HepG2 (cell line): ENCODE results near the gene CDH13.

ENCODE experiments used
- BCL3 ChIP-seq: sonication (generic); formaldehyde crosslinking; IDR thresholded peaks from 2 replicates; pipeline ENCODE4 v1.5.1; 2020; ENCODE audit warnings: mild to moderate bottlenecking, missing genetic modification reagents, moderate library complexity
- CTCF ChIP-seq: sonication (generic); formaldehyde crosslinking; IDR thresholded peaks from 2 replicates; pipeline ENCODE4 v1.5.0; 2020; ENCODE audit warnings: mild to moderate bottlenecking, missing genetic modification reagents, moderate library complexity
- GFI1 ChIP-seq: sonication (generic); formaldehyde crosslinking; IDR thresholded peaks from 2 replicates; pipeline ENCODE4 v1.5.0; 2020; ENCODE audit warnings: missing genetic modification reagents, mild to moderate bottlenecking, borderline replicate concordance
- HNF1B ChIP-seq: sonication (generic); formaldehyde crosslinking; IDR thresholded peaks from 2 replicates; pipeline ENCODE4 v1.5.1; 2020; ENCODE audit warnings: mild to moderate bottlenecking, moderate library complexity, missing genetic modification reagents
- PHF8 ChIP-seq: sonication (generic); formaldehyde crosslinking; IDR thresholded peaks from 2 replicates; pipeline ENCODE4 v1.5.0; 2020; ENCODE audit warnings: missing genetic modification reagents
- PITX1 ChIP-seq: sonication (generic); formaldehyde crosslinking; IDR thresholded peaks from 2 replicates; pipeline ENCODE4 v1.5.1; 2020; ENCODE audit warnings: mild to moderate bottlenecking, missing genetic modification reagents
- POLR2A ChIP-seq, 2 experiments: IDR thresholded peaks; 2 replicates each; pipeline ENCODE4 v1.6.1; 2011; ENCODE audit warnings: low read depth in 2 of 2, low read length in 2 of 2, mild to moderate bottlenecking in 1 of 2, moderate library complexity in 1 of 2; ENCODE audit not compliant: insufficient read depth in 1 of 2
- POLR2AphosphoS5 ChIP-seq: IDR thresholded peaks from 2 replicates; pipeline ENCODE4 v1.6.1; 2012; ENCODE audit warnings: low read depth, low read length
- PRPF4 ChIP-seq: fragments of 200-400 bp; formaldehyde crosslinking; IDR thresholded peaks from 2 replicates; pipeline ENCODE4 v1.6.1; 2016; ENCODE audit warnings: low read length, low read depth; ENCODE audit not compliant: poor library complexity, severe bottlenecking
- SMC3 ChIP-seq: IDR thresholded peaks from 2 replicates; pipeline ENCODE4 v1.6.1; 2011; ENCODE audit warnings: low read length, improper control_type of control experiment
- SNAPC5 ChIP-seq: sonication (generic); formaldehyde crosslinking; IDR thresholded peaks from 2 replicates; pipeline ENCODE4 v1.8.1; 2023; ENCODE audit warnings: mild to moderate bottlenecking, missing genetic modification reagents, borderline replicate concordance
- TEAD2 ChIP-seq: sonication (generic); formaldehyde crosslinking; IDR thresholded peaks from 2 replicates; pipeline ENCODE4 v1.9.0; 2021; ENCODE audit warnings: missing genetic modification reagents
- ZNF274 ChIP-seq: sonication (generic); formaldehyde crosslinking; IDR thresholded peaks from 2 replicates; pipeline ENCODE4 v1.5.1; 2020; ENCODE audit warnings: mild to moderate bottlenecking, missing genetic modification reagents
- ZNF777 ChIP-seq: sonication (generic); formaldehyde crosslinking; IDR thresholded peaks from 2 replicates; pipeline ENCODE4 v1.4.0; 2020; ENCODE audit warnings: missing genetic modification reagents

- TF ChIP-seq TEAD2: no peak
- TF ChIP-seq PRPF4: no peak
- TF ChIP-seq POLR2A (IDR thresholded peaks at IDR 0.05; ENCODE audit: insufficient read depth in 1 of 2, low read depth in 2 of 2, low read length in 2 of 2): no peak
- no peak for TF ChIP-seq BCL3 (CRISPR knock-in tag)
- no peak for TF ChIP-seq PHF8 (CRISPR knock-in tag)
- no peak for TF ChIP-seq GFI1 (CRISPR knock-in tag)
- no peak for TF ChIP-seq SMC3
- TF ChIP-seq PITX1 (CRISPR knock-in tag): no peak
- TF ChIP-seq CTCF (CRISPR knock-in tag): no peak
- TF ChIP-seq POLR2AphosphoS5: no peak
- TF ChIP-seq SNAPC5: no peak
- no peak for TF ChIP-seq ZNF274
- no peak for TF ChIP-seq HNF1B (CRISPR knock-in tag)
- no peak for TF ChIP-seq ZNF777
These were observed 671.8 kb downstream of the CDH13 start for GRCh38 chr16:83298541-83298940.
